Measurements from ENCODE around the gene PTPRN.
A peak's percentile ranks its signal among the peaks of the same experiment; 100 is the strongest.
"Not testable (repeated sequence)": the region's sequence is repeated elsewhere in the genome, so short reads cannot be mapped to it uniquely, and the experiment has no call there.

The PTPRN gene

DNA sequence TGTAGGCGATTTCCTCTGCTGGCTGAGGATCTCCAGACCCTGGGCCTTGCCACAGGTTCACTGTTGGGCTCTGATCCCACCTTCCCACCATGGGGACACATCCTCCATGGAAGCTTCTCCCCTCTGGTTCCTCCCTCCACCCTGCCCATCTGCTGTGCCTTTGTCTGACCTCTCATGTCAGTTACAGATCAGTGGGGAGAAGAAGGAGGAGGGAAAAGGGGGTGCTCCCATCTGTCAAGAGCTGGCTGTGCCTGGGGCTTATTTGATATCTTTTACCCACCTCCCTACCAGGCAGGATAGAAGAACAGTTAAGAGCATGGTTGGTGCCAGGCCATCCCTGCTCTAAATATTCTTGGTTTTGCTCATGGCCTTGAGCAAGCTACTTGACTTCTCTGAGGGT, 42.3 kb downstream of the PTPRN start:
- no peak for DNase-seq

DNA sequence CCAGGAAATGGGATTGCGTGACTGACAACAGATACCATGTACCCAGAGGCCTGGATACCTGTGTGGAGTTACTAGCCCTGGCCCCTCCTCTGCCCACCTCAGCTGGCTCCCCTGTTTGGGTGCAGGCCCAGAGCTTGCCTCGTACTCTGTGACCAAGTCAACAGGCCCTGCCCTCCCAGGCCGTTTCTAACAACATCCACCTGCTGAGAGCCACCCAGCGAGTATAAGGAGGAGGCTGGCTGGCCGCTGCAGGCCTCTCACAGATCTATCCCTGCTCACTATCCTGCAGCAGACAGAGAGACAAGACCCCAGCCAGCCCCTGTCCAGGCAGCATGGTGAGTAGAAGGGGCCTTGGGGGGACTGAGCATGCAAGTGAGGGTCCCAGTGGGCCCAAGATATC, 43.0 kb downstream of the PTPRN start:
- no peak for DNase-seq

DNA sequence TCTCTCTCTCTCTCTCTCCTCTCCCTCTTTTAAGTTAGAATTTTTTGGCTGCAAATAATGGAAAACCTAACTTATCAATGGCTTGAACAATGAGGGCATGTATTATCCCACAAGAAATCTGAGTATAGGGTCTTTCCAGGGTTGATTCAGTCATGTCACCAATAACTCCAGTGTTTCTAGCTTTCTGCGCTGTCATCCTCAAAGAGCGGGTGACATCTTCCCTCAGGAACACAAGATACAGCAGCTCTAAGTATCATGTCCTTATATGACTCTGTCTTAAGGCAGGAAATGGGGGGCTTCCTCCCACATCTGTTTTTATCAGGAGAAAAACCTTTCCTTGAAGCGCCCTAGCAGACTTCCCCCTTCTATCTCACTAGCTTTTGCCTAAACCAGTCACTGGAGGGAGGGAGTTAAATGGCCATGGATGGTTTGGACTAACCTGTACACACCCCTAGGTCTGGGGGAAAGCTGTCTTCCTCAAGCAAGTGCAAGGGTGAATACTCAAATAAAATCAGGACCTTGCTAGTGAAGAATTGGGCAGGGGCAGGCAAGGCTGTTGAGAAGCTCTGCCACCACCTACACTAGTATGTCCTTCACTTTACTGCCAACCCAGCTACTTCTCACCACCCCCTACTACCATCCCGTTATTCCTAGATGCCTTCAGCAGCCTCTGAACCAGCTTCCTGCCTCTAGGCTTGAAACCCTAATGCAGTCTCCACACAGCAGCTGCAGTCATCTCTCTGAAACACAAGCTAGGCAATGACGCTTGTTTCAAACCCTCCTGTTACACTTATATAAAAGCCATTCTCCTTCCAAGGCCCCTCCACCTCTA, 48.0 kb downstream of the PTPRN start:
- no peak for DNase-seq

DNA sequence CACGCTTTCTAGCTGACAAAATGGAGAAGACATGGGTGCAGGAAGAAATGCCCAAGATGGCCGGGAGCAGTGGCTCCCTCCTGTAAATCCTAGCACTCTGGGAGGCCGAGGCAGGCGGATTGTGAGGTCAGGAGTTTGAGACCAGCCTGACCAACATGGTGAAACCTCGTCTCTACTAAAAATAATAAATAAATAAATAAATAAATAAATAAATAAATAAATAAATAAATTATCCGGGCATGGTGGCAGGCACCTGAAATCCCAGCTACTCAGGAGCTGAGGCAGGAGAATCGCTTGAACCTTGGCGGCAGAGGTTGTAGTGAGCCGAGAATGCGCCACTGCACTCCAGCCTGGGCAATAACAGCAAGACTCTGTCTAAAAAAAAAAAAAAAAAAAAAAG, 50.3 kb downstream of the PTPRN start:
- DNase-seq: not testable (repeated sequence)

DNA sequence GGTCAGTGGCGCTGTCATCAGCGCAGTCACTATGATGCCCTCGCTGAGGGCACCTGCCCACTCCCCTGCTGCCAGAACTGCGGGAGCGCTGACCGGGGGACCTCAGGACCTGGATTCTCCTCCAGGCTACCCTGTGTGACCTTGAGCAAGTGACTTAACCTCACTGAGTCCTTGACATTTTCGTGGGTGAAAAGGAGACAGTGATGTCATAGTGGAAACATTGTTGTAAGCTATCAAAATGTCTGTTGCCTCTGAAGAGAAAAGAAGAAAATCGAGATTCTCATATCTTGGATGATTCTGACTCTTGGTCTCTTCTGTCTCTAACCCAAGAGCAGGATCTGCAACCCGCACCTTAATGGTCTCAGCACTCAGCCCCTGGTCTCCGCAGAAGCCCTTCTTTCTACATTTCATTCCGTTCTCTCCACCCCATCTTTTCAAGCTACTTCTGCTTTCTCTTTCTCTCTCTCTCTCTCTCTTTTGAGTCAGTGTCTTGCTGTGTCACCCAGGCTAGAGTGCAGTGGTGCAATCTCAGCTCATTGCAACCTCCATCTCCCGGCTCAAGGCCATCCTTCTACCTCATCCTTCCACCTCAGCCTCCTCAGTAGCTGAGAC, 54.5 kb downstream of the PTPRN start:
- no peak for DNase-seq

DNA sequence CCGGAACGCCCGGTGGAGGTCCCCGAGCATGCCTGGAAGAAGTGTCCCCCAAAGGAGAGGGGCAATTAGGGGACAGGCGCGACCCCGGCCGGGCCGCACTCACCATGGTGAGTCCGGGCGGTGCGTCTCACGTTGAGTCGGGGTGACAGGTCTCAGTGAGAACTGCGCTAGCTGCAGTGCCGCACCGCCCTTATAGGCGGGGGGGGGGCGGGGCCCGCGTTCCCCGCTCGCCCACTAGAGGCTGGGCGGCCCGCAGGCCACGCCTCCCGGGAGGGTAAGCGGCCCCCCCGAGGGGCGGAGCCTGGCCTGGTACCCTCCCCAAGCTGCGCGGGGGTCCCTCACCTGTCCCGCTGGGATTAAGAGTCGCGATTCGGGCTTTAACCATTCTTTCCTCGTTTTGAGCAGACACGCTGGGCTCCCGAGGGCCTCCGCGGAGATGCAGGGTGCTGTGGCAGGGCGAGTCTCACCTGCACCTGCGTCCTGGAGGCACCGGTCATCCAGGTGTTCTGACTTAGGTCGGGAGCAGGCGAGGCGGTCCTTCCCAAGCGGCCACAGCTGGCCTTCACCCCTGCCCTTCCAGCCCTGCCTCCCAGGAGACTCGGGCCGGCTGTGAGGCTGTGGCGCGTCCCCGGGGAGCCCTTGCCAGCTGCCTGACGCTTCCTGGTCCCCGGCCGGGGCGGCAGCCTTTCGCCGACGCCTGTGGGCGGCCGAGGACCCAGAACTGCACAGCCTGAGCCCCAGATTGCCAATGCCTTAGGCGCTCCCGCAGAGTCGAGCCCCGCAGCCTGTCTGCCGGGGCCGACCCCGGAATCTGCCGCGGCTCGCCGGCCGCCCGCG, 55.2 kb downstream of the PTPRN start, which contains the start of gene TUBA4A:
TSS of gene TUBA4A (minus strand) at position 166 of the 837 bp plus-strand sequence. CDS start at position 106, 60 bp downstream.
- peak; percentile 14 to 77 for DNase-seq

DNA sequence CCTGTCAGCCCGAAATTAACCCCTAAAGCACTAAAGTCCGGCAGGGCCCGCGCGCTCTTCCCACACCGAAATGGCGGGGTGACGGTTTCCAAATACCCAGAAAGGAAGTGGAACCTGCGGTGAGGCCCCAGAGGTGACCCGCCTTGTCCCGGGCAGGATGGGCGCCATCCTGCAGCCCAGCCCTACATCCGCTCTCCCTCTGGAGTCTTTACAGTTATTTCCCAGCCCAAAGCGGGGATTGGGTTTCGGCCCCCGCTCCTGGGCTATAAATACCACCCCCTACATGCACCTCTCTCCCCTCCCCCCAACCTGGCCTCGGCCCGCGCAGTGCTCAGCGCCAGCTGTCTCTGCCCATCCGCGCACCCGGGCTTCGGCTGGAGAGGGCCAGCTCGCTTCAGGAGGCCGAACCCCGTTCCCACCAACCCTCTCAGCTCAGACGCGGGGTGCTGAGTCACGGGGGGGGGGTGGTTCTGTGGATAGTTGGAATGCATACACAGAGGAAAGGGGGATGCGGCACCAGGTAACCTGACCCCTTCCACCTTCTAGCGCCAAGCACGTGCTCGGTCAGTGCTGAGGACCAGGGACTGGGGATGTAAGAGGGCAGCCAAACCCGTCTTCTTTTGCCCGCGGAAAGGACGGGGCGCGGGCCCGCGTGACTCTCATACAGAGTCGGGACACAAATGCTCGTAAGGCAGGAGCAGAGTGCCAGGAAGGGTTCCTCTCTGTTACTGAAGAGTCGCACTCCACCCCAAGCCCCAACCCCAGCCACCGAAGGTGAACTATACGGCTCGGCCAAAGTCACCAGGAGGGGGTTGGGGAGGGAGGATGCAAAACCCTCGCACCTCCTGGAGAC, 56.1 kb downstream of the PTPRN start, which contains the start of gene TUBA4B:
TSS of gene TUBA4B (plus strand) at position 344 of the 853 bp plus-strand sequence. CDS start at position 509, 165 bp downstream.
- no peak for DNase-seq

DNA sequence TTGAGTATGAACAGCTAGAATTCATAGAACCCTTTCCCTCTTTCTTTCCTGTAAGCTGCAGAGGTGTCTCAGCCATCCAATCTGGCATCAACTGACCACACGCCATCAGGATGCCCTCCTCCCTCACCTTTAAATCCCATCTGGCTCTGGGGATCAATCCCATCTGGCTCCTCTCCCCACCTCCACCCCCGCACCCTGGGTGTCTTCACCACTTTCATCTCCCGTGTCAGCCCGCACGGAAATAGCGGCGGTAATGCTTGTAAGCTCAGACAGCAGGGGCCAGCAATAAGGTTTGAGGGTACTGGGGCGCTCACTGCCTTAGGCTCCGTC, 56.7 kb downstream of the PTPRN start:
- DNase-seq: no peak

DNA sequence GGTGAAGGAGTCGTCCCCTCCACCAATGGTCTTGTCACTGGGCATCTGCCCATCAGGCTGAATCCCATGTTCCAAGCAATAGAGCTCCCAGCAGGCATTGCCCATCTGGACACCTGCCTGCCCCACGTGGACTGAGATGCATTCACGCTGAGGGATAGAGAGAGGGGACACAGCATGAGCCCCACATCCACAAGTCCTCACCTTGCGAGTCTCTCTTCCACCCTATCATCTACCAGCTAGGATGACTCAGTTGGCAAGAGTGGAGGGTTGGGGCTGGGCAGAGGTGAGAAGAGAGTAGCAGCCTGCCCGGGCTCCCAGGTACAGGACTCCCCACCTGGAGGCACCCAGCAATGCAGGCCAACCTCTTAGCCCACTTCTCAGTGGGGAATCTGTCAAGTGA, 57.1 kb downstream of the PTPRN start:
- DNase-seq: no peak

DNA sequence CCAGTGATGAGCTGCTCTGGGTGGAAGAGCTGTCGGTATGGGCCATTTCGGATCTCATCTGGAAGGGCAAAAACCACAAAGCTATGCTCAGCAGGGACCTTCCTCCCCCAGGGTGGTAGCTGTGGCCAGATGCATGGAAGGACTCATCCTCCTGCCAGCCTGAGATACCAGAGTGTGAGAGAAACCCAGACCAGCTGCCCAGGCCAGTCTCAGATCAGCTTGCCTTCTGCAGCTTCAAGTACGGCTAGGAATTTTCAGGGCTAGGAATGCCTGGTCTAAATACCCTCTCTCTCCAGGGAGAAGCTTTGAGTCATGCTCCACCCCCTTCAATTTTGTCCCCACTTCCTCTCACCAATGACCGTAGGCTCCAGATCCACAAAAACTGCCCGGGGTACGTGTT, 57.5 kb downstream of the PTPRN start:
- DNase-seq: no peak

DNA sequence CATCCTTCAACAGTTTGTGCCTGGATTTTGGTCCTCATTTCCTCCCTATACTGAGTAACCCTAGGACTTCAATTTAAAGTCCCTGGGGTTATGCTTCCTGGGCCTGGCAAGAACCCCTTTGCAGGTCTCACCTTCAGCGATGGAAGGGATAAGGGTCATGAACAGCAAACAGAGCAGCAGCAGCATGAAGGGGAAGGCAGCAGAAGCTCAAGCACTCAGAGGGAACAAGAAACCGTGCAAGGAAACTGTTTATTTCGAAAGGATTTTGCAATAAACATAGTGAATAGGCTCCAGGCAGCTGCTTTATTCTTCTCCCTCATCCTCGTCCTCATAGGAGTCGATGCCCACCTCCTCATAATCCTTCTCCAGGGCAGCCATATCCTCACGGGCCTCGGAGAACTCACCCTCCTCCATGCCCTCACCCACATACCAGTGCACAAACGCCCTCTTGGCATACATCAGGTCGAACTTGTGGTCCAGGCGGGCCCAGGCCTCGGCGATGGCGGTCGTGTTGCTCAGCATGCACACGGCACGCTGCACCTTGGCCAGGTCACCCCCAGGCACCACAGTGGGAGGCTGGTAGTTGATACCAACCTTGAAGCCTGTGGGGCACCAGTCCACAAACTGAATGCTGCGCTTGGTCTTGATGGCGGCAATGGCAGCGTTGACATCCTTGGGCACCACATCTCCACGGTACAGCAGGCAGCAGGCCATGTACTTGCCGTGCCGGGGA, 59.0 kb downstream of the PTPRN start:
- DNase-seq: no peak

DNA sequence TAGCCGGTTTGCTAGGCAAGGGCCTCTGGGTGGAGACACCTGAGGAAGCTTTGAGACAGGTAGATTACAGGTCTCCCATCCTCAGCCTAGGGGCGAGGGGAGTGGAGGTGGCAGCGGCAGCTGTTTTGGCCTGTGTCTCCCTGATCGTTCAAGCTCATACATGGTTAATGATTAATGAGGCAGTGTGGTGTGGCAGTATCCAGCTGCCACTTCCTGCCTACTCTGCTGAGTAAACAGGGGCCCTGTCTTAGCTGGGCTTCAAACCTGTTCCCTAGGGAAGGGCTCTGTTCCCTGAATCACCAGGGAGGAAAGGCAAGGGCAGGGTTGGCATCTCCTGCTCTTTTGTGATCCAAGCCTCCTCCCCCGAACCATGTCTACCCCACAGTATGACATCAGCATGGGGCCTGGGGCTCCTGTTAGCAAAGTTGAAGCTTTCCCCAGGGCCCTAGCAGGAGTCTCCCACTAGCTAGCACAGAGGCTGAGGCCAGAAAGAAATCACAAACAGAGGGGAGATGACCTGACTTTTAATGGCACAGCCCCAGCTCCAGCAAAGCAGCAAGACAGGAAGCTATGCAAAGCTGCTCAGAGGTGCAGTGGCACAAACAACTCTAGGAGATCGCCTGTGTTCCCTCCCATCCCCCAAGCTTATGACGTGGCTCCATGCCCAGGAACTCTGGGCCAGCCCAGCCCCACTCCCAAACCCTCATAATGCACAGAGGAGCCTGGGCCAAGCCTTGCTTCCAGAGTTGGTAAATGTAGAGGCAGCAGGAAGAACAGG, 59.8 kb downstream of the PTPRN start:
- DNase-seq: no peak

DNA sequence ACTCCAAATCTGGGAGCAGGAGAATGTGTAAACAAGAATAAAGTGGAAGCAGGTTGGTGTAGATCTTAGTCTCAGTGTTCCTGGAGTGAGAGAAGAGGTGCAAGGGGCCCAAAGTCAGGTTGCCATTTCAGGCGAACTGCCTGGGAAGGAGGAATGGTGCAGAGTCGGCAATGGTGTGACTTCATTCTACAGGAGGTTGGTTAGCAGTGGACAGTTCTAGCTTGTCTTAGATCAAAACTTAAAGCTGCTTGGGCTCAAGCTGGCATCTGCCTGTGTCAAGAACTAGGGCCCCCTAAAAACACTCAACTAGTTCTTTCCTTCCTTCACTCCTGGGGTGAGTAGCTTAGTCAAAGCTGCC, 60.4 kb downstream of the PTPRN start:
- no peak for DNase-seq

DNA sequence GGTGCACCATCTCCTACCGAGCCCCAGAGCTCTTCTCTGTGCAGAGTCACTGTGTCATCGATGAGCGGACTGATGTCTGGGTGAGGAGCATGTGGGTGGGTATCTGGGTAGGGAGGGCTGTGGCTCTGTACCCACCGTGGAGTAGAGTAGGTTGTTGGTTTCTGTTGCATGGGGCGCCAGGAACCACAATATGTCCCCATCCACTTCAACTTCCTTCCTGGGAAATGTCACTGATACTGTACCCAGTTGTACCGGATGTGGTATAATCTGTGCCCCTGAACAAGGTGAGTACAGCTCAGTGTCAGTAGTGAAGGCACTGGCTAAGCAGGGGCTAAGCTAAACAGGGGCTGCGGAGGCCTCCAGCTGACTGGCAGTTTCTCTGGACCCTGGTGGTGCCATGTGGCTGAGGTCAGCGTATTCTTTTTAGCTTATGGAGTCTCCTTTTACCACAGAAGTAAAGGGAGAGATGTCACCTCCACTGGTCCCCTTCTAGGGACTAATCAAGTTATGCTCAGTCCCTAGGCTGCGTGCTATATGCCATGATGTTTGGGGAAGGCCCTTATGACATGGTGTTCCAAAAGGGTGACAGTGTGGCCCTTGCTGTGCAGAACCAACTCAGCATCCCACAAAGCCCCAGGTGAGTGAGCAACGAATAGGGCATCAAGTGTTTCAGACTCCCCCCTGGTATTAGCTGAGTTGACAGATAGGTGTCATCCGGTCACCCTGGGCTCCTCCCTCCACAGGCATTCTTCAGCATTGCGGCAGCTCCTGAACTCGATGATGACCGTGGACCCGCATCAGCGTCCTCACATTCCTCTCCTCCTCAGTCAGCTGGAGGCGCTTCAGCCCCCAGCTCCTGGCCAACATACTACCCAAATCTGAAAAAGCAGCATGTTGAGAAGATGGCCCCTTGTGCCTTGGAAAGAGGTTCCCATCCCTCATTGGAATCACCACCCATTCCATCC, 61.2 kb downstream of the PTPRN start:
- DNase-seq: no peak

DNA sequence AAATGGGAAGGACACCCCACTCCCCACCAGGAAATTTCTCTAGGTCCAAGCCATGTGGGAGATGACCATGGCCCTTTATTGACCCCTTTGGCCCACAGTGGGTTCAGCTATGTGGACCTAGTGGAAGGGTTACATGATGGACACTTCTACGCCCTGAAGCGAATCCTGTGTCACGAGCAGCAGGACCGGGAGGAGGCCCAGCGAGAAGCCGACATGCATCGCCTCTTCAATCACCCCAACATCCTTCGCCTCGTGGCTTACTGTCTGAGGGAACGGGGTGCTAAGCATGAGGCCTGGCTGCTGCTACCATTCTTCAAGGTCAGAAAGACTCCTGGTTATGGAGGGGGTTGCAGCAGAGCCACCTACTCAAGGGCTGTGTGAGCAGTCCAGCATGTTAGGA, 62.6 kb downstream of the PTPRN start:
- no peak for DNase-seq

DNA sequence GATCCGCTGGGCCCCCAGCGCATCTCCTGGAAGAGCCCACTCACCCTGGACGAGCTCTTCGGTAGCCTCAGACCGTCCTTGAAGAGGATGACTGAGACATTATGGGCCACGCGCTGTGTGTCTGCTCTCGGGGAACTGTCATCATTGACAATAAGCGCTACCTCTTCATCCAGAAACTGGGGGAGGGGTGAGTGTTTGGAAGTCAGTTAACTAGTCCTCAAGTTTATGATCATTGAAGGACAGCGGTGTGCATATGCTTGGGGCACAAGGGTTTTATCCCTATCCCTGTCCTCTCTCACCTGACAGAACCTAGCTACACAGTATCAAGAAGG, 63.3 kb downstream of the PTPRN start:
- DNase-seq: no peak

DNA sequence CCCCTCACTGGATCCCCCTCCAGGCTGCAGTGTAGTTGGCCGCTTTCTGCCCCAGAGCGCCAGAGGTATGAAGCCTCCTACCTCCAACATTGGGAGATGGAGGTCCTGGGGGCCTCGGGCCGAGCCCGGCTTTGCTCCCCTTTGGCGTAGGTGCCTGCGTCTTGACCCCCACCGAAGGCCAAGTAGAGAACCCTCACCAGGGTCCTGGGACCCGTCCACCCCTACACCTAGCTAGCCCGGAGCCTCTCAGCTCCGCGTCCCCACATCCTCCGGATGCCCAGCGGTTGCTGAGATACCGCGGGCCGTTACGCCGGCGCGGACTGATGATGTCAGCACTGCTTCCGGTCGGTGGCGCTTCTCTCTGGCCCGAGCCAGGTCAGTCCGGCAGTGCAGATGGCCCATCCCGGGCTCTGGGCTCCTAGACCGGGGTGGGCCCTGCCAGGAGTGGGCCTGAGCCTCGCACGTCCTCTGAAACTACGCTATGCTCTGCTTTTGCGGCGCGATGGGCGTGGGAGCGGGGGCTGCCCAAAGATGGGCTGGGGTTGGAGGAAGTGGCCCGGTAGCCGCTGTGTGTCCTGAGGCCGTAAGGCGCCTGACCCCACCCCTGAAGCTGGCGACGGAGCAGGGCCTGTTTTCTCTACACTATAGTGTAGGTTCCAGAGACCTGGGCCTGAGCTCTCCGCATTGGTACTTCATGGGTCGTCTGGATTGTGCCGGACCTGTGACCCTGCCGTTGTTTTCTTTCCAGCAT, 63.9 kb downstream of the PTPRN start, which contains the start of the genes GLB1L and STK16:
TSS of gene GLB1L (minus strand) at position 297 of the 751 bp plus-strand sequence. CDS start 1,871 bp downstream, outside the sequence.
TSS of gene STK16 (plus strand) at position 332 of the 751 bp plus-strand sequence. CDS start 521 bp downstream, outside the sequence.
- DNase-seq: peak; percentile 76 to 91

DNA sequence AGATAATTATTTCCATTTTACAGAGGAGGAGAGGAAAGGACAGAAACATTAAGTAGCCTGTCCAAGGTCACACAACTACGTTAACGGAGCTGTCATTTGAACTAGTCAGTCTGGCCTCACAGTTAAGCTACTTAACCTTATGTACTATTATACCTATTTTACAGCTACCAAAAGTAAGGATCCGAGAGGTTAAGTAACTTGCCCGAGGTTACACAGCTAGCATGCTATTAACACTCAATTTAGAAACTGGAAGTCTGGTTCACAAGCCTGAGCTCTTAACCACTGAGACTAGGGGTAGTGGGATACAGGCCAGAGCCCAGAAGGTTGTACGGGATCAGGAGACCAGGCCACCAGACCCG, 64.4 kb downstream of the PTPRN start:
- no peak for DNase-seq

DNA sequence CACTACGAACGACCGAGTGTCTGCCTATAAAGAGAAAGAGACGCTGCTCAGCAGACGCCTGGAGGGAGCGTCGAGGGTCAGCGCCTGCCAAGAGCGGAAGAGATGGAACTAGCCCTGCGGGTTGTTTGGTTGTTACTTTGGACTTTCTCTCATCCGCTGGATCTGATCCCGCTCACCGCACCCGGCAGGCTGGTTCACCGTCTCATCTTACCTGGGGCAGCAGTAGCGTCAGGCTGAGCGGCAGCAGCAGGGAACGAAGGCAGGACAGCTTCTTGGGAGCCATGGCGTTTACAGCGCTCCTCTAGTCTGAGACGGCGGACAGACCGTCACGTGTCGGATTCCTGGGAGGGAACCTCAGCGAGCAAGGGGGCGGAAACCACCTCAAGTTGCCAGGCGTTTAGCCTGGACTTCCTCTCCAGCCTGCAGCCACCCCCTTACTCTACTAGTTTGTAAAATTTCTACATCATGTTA, 65.9 kb downstream of the PTPRN start:
- DNase-seq: no peak

All from NCI-H1930 (cell line).